SU-DHL-6 (cell line): ENCODE data around the gene TNS1.

Experiments used
- EZH2phosphoT487 ChIP-seq: fragments of 200-600 bp; sonication (generic), shearing (Covaris generic); conservative IDR thresholded peaks from 2 replicates; pipeline ENCODE4 v1.6.1; 2018; ENCODE audit warnings: mild to moderate bottlenecking, antibody characterized with exemption, low read length, moderate library complexity, mixed read lengths
- TF ChIP-seq, protein P1 (sequence below): fragments of 200-600 bp; sonication (generic); IDR thresholded peaks from one replicate; pipeline ENCODE4 v1.5.1; 2017; ENCODE audit warnings: antibody characterized with exemption, mild to moderate bottlenecking, low read length, moderate library complexity; ENCODE audit not compliant: insufficient read depth, poor library complexity, severe bottlenecking

DNA sequence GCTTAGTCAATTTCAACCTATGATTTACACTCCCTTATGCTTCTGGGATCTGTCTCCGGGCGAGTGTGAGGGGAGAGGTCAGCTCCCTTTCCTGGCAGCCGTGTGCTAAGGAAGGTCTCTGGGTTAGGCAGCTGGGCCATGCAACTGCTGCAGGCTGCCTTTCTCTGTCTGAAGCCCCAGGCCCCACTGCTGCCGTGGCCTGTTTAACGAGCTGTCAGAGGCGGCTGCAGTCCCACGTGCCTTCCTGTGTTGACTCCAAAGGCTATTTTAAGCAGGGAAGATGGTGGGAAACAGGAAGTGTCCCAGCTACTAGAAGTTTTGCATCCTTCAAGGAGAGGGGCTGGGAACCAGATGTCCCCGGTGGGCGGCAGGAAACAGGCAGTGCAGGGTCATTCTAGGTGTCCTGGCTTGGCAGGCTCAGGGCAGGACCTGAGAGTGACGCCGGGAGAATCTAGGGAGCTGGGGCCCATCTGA is 186.4 kb downstream of the TNS1 start:
- TF ChIP-seq, protein P1, sequence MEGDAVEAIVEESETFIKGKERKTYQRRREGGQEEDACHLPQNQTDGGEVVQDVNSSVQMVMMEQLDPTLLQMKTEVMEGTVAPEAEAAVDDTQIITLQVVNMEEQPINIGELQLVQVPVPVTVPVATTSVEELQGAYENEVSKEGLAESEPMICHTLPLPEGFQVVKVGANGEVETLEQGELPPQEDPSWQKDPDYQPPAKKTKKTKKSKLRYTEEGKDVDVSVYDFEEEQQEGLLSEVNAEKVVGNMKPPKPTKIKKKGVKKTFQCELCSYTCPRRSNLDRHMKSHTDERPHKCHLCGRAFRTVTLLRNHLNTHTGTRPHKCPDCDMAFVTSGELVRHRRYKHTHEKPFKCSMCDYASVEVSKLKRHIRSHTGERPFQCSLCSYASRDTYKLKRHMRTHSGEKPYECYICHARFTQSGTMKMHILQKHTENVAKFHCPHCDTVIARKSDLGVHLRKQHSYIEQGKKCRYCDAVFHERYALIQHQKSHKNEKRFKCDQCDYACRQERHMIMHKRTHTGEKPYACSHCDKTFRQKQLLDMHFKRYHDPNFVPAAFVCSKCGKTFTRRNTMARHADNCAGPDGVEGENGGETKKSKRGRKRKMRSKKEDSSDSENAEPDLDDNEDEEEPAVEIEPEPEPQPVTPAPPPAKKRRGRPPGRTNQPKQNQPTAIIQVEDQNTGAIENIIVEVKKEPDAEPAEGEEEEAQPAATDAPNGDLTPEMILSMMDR = no peak
- TF ChIP-seq EZH2phosphoT487 = no peak
